KOPT-K1 (cell line): ENCODE data around the gene MCM3AP.
"Not testable (repeated sequence)": the region's sequence is repeated elsewhere in the genome, so short reads cannot be mapped to it uniquely, and the experiment has no call there.

Experiments used
- H3K27ac ChIP-seq: fragments of 200-600 bp; sonication (generic); 2 replicates; pipeline ENCODE4 v1.5.1; 2016; ENCODE audit warnings: antibody characterized with exemption, mild to moderate bottlenecking, low read depth, low read length; ENCODE audit not compliant: poor library complexity, severe bottlenecking
- H3K36me3 ChIP-seq: fragments of 200-600 bp; sonication (generic); 2 replicates; pipeline ENCODE4 v1.5.1; 2017; ENCODE audit warnings: antibody characterized with exemption, mild to moderate bottlenecking, low read length, moderate library complexity; ENCODE audit not compliant: insufficient read depth
- H3K9me3 ChIP-seq: fragments of 200-600 bp; sonication (generic); 2 replicates; pipeline ENCODE4 v1.5.1; 2017; ENCODE audit warnings: antibody characterized with exemption, low read length, mild to moderate bottlenecking; ENCODE audit not compliant: insufficient read depth, poor library complexity, severe bottlenecking

The MCM3AP gene

DNA sequence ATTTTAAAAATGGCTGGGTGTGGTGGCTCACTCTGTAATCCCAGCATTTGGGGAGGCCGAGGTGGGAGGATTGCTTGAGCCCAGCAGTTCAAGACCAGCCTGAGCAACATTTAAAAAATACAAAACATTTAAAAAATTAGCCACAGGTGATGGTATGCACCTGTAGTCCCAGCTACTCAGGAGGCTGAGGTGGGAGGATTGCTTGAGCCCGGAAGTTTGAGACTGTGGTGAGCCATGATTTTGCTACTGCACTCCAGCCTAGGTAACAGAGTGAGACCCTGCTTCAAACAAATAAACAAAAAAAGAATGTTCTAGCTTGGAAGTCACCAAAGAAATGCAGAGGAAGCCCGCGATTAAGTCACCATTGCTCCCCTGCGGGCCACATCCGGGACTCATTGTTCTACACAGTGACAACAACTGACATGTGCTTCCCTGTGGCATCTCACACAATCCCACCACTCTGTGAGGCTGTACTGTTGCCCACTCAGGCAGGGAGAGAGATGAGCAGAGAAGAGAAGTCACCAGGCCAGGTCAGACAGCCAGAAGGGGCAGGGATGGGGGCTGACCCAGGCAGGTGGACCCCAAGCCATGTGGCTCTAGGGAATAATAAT is 82.7 kb downstream of the MCM3AP start:
- peaks cover 86% of the 10 kb centered on the region for H3K36me3 ChIP-seq
- no peak overlapping the region for H3K27ac ChIP-seq
- H3K9me3 ChIP-seq, result no peaks in the 10 kb centered on the region

GRCh38 chr21:46200877-46201803 is 84.3 kb downstream of the MCM3AP start:
- H3K27ac ChIP-seq, H3K9me3 ChIP-seq: not testable (repeated sequence)
- peaks cover 85% of the 10 kb centered on the region for H3K36me3 ChIP-seq

DNA sequence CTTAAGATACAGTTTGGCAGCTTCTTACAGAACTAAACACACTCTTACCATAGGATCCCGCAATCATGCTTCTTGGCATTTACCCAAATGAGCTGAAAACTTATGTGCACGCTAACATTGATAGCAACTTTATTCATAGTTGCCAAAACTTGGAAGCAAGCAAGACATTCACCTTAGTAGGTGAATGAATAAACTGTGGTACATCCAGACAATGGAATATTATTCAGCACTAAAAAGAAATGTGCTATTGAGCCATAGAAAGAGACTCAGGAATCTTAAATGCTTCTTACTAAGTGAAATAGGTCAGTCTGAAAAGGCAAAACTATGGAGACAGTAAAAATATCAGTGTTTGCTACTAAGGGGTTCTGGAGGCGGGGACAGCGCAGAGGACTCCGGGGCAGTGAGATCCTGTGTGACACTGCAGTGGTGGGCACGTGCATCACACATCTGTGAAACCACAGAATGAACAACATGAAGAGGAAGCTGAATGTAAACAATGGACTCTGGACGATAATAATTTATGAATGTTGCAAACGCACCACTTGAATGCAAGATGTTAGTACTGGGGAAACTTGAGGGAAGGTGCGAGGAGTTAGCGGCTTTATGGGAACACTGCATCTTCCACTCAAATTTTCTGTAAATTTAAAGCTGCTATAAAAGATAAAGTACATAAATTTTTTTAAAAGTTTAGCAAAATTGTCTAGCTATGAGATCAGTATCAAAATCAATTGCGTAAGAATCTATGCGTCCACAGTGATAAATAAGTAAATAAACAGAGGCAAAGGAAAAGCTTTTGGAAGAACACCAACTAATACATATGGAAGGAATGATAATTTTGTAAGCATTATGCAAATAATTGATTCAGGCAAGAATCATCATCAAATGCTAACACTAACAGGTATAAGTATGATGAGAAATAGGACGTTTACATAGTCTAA is 85.7 kb downstream of the MCM3AP start:
- Histone ChIP-seq H3K36me3 (peaks cover 85% of the 10 kb centered on the region), H3K9me3 (no peaks in the 10 kb centered on the region), H3K27ac (no peak overlapping the region)

- Histone ChIP-seq H3K9me3 (no peaks in the 10 kb centered on the region), H3K27ac (no peak overlapping the region), H3K36me3 (peaks cover 92% of the 10 kb centered on the region)
Observed at GRCh38 chr21:46196733-46197132, 88.7 kb downstream of the MCM3AP start.

DNA sequence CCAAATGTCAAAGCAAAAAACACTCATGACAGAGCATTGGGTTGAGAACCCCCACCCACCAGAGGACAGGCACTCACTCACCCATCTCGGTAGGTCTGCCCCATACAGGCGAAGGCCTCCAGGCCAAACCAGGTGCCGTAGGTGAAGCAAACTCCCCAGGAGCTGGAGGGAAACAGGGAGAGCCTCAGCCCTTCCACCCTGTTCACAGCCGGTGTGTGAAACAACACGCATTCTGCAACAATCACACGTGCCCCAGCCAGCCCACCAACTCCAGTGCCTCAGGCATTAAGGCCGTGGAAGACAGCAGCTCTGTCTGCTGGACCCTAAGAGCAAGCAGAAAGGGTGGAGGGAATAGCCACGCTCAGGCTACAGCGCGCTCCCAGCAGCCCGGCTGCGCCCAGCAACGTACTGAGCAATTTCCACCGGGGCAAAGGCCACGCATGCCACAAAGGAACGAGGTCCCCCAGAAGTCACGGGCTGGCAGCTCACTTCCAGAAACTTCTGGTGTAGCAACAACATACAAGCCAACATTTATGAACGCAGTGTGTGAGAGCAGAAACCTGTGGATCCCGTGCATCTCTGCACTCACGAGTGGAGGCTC is 89.7 kb downstream of the MCM3AP start:
- no peak overlapping the region for H3K27ac ChIP-seq
- H3K36me3 ChIP-seq, result peaks cover 100% of the 10 kb centered on the region
- no peaks in the 10 kb centered on the region for H3K9me3 ChIP-seq

DNA sequence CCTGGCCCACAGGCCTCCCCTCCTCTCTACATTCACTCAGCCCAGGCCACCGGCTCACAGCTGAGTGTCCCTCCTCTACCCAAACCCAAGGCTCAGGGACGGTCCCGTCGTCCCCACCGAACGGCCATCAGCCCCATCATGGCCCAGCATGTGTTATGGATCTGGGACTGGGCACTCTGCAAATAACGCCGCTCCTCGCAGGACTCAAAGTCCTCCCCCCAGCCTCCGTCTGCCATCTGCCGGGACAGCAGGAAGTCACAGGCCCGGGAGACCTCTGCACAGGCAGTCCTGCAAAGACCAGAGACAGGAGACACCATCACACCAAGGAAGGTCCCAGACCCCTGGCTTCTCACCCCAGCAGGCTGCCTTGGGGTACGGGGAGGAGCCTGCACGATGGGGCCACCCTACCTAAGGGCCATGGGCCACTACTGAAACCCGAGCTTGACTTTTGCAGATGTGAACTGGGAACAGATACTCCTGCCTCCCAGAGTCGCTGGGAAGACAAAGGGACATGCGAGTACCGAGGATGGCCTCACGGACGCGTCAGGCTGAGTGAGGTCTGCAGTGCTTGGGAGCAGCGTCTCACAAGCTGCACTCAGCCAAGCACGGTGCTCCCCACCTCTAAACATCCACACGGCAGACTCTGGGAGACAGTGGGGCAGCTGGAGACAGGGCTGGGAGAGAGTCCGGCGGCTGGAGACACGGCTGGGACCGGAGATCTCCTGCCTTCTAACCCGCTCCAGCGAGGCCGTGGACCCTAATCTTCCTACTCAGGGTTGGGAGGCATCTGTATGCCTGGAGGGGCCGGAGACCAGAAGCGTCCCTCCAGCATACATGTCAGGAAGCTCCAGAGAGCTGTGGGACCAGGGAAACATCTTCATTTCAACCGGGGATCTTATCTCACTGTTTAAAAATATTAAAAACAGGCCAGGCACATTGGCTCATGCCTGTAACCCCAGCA is 90.8 kb downstream of the MCM3AP start:
- Histone ChIP-seq H3K36me3 (peaks cover 97% of the 10 kb centered on the region), H3K9me3 (no peaks in the 10 kb centered on the region), H3K27ac (no peak overlapping the region)

- Histone ChIP-seq H3K36me3 (peaks cover 97% of the 10 kb centered on the region), H3K9me3 (no peaks in the 10 kb centered on the region), H3K27ac (no peak overlapping the region)
Observed at GRCh38 chr21:46193829-46194373, 91.5 kb downstream of the MCM3AP start.

GRCh38 chr21:46191686-46192575 is 93.5 kb downstream of the MCM3AP start:
- Histone ChIP-seq H3K27ac (no peak overlapping the region), H3K9me3 (no peaks in the 10 kb centered on the region), H3K36me3 (peaks cover 91% of the 10 kb centered on the region)

- no peaks in the 10 kb centered on the region for H3K9me3 ChIP-seq
- H3K36me3 ChIP-seq, result peaks cover 85% of the 10 kb centered on the region
- no peak overlapping the region for H3K27ac ChIP-seq
Observed at GRCh38 chr21:46191257-46191685, 94.1 kb downstream of the MCM3AP start.

- Histone ChIP-seq H3K36me3 (peaks cover 78% of the 10 kb centered on the region), H3K9me3 (no peaks in the 10 kb centered on the region), H3K27ac (no peak overlapping the region)
Observed at GRCh38 chr21:46190491-46191131, 94.8 kb downstream of the MCM3AP start.

- peaks cover 72% of the 10 kb centered on the region for H3K36me3 ChIP-seq
- H3K9me3 ChIP-seq, result no peaks in the 10 kb centered on the region
- H3K27ac ChIP-seq, result no peak overlapping the region
Observed at GRCh38 chr21:46189959-46190490, 95.4 kb downstream of the MCM3AP start.

- peaks cover 66% of the 10 kb centered on the region for H3K36me3 ChIP-seq
- H3K9me3 ChIP-seq, result no peaks in the 10 kb centered on the region
- H3K27ac ChIP-seq, result no peak overlapping the region
Observed at GRCh38 chr21:46189213-46189958, 96.0 kb downstream of the MCM3AP start.
